Smooth muscle cell (in vitro differentiated cells): ENCODE data around the gene NUP85. TPM values are rescaled to one million over a fixed set of nuclear protein-coding genes. Genes with fewer than 3 reads are reported as not detected.
A peak's percentile ranks its signal among the peaks of the same experiment; 100 is the strongest.

ENCODE experiments used
- DNase-seq: peaks from one replicate; lab custom pipeline; 2025; ENCODE audit not compliant: unreplicated experiment; lab: John Stamatoyannopoulos, UW
- H2AFZ ChIP-seq: fragments of 200-600 bp; sonication (generic); 2 replicates; pipeline ENCODE4 v1.6.0; 2016; ENCODE audit warnings: antibody characterized with exemption, low read depth, mild to moderate bottlenecking
- H3F3A ChIP-seq: fragments of 200-600 bp; sonication (generic); 2 replicates; pipeline ENCODE4 v1.6.0; 2017; ENCODE audit warnings: antibody characterized with exemption, low read depth
- H3K27ac ChIP-seq: fragments of 200-600 bp; sonication (generic); 2 replicates; pipeline ENCODE4 v1.5.1; 2016; ENCODE audit warnings: low read depth, mild to moderate bottlenecking
- H3K27me3 ChIP-seq: fragments of 200-600 bp; sonication (generic); 2 replicates; pipeline ENCODE4 v1.6.1; 2016; ENCODE audit warnings: low read depth, mild to moderate bottlenecking
- H3K36me3 ChIP-seq: fragments of 200-600 bp; sonication (generic); 2 replicates; pipeline ENCODE4 v1.5.1; 2016; ENCODE audit warnings: low read depth
- H3K4me1 ChIP-seq: fragments of 200-600 bp; sonication (generic); 2 replicates; pipeline ENCODE4 v1.5.1; 2016; ENCODE audit warnings: low read depth
- H3K4me2 ChIP-seq: fragments of 200-600 bp; sonication (generic); 2 replicates; pipeline ENCODE4 v1.6.0; 2016; ENCODE audit warnings: mild to moderate bottlenecking
- H3K4me3 ChIP-seq: fragments of 200-600 bp; sonication (generic); 2 replicates; pipeline ENCODE4 v1.5.1; 2016; ENCODE audit warnings: mild to moderate bottlenecking
- H3K79me2 ChIP-seq: fragments of 200-600 bp; sonication (generic); 2 replicates; pipeline ENCODE4 v1.6.0; 2016; ENCODE audit warnings: low read depth, mild to moderate bottlenecking
- H3K9ac ChIP-seq: fragments of 200-600 bp; sonication (generic); 2 replicates; pipeline ENCODE4 v1.6.0; 2016; ENCODE audit warnings: low read depth
- H3K9me3 ChIP-seq: fragments of 200-600 bp; sonication (generic); replicated peaks from 2 replicates; pipeline ENCODE4 v1.5.1; 2016; ENCODE audit warnings: low read depth
- H4K20me1 ChIP-seq: fragments of 200-600 bp; sonication (generic); 2 replicates; pipeline ENCODE4 v1.6.0; 2016; ENCODE audit warnings: low read depth
- WGBS: methylation state at CpG from one replicate; pipeline ENCODE4 v1.1.7; 2016; ENCODE audit warnings: low lambda C conversion rate; 5-methylcytosine and 5-hydroxymethylcytosine counted together
- polyA plus RNA-seq: library from polyadenylated mRNA; unstranded; fragments of >200 nt; fragmentation: Nextera tagmentation; extraction: Ambion mirVana; gene quantifications from 2 replicates; pipeline ENCODE4 v1.2.1, GENCODE V29; 2016
- total RNA-seq: library from RNA; depleted of rRNA; stranded (reverse); fragments of >200 nt; gene quantifications from 2 replicates; pipeline ENCODE4 v1.2.3, GENCODE V29; 2014
- TF ChIP-seq, protein P1 (sequence below): fragments of 200-600 bp; sonication (generic); IDR thresholded peaks from 2 replicates; pipeline ENCODE4 v1.5.1; 2017; ENCODE audit warnings: borderline replicate concordance, mild to moderate bottlenecking, antibody characterized with exemption; ENCODE audit not compliant: insufficient read depth, poor library complexity, severe bottlenecking

NUP85 gene
- total and polyA plus RNA-seq, 2 experiments from 2014 or later: 24.0 to 43.2 TPM

DNA sequence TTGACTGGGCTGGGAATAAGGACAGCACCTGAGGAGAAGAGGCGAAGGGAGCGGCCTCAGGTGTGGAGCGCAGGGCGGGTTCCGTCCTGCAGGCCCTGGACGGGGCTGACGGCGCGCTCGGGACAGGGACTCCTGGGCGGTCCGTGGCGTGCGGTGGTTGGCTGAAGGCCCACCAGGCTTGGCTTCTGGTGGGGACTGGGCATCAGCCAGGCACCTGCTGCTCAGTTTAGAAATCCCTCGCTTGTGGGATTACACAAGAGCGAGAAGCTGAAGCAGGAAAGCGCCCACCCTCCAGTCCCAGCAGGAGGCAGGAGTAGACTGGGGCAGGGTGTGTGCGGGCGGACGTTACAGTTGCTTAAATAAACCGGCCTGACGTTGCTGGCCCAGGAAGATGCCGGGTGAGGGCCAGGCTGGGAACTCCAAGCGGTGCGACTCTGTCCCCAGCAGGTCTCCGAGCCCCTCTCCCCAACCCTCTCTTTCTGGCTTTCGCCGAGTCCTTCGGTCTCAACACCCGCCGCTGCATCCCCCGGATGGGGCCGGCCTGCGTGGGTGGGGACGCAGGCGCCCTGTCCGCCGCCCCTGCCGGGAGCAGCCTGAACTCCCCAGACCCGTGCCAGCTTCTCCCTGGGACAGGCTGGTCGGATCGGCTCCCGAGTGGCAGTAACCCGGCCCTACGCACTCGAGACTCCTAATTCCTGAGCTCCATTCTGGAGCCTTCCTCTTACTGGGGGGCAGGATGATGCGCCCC, 64.9 kb downstream of the NUP85 start:
- Histone ChIP-seq H3K27me3 (no peaks in the 10 kb centered on the region), H3K4me1 (peaks cover 8% of the 10 kb centered on the region), H3K9ac (peak overlapping the region; percentile 68), H3K27ac (peak overlapping the region; percentile 43), H3K4me2 (peak overlapping the region; percentile 94), H3F3A (peaks cover 11% of the 10 kb centered on the region), H3K36me3 (no peaks in the 10 kb centered on the region), H2AFZ (peak overlapping the region; percentile 91), H4K20me1 (no peaks in the 10 kb centered on the region), H3K79me2 (no peaks in the 10 kb centered on the region), H3K4me3 (peak overlapping the region; percentile 91), H3K9me3 (no peaks in the 10 kb centered on the region)
- TF ChIP-seq, protein P1, sequence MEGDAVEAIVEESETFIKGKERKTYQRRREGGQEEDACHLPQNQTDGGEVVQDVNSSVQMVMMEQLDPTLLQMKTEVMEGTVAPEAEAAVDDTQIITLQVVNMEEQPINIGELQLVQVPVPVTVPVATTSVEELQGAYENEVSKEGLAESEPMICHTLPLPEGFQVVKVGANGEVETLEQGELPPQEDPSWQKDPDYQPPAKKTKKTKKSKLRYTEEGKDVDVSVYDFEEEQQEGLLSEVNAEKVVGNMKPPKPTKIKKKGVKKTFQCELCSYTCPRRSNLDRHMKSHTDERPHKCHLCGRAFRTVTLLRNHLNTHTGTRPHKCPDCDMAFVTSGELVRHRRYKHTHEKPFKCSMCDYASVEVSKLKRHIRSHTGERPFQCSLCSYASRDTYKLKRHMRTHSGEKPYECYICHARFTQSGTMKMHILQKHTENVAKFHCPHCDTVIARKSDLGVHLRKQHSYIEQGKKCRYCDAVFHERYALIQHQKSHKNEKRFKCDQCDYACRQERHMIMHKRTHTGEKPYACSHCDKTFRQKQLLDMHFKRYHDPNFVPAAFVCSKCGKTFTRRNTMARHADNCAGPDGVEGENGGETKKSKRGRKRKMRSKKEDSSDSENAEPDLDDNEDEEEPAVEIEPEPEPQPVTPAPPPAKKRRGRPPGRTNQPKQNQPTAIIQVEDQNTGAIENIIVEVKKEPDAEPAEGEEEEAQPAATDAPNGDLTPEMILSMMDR: no peak
- WGBS: 3% methylated on average over 44 of the region's 47 CpGs
- peak; percentile 58 for DNase-seq

DNA sequence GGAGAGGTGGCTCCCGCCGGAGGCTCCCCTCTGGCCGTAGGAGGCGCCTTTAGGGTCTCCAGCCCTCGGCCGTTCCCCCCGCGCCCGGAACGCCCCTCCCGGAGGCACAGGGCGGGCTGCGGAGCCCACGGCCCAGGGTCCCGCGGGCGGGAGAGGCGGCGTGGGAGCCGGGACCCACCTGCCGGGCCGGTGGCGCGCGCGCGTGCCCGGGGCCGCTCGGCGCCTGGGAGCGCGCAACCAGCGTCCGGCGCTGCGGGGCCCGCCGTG, 65.4 kb downstream of the NUP85 start, which contains the start of gene MIF4GD:
Gene MIF4GD, minus strand, starts transcription at position 266 of the 267 bp plus-strand sequence. CDS start 1,036 bp downstream, outside the sequence.
- TF ChIP-seq, protein P1: no peak
- Histone ChIP-seq H3K4me1 (peaks cover 8% of the 10 kb centered on the region), H4K20me1 (no peaks in the 10 kb centered on the region), H3K4me3 (peak within 1 kb of the TSS; percentile 91), H3F3A (peaks cover 11% of the 10 kb centered on the region), H3K9me3 (no peaks in the 10 kb centered on the region), H3K36me3 (no peaks in the 10 kb centered on the region), H3K79me2 (no peaks in the 10 kb centered on the region), H3K9ac (peak within 1 kb of the TSS; percentile 70), H3K27me3 (no peaks in the 10 kb centered on the region), H3K27ac (peak within 1 kb of the TSS; percentile 43), H3K4me2 (peak within 1 kb of the TSS; percentile 100), H2AFZ (peak within 1 kb of the TSS; percentile 91)
- WGBS: 0% methylated on average over 30 of the region's 39 CpGs
- DNase-seq: no peak

DNA sequence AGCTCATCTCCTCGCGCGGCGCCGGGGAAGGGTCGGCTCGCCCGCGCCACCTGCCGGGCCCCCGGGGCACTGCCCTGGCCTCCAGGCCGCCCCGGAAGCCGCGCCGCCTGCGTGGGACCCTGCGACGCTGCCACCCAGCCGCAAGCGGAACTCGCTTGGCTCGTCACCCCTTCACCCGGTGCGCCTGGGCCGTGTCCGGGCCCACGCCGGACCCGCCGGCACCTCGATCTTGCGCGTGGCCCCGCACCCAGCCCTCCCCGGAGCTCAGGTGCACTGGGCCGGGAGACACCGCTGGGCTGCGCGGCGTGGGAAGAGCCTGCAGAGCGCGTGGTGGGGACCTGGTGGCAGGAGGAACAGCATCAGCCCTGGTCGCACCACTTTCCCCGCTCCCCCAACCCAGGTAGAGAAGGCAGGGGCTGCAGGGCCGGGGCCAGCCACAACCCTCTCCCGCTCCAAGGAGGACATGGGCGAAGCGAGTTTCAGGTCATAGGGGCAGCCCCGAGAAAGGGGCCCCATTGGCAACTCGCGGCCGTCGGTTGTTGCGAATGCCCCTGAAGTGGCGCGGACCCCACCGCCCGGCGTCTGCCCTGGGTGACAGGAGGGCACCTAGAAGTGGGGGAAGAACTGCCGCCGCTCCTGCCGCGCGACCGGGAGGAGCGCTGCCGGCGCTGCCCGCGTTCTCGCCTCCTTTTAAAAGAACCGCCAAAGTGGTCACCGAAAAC, 65.9 kb downstream of the NUP85 start:
- Histone ChIP-seq H3K9me3 (no peaks in the 10 kb centered on the region), H4K20me1 (no peaks in the 10 kb centered on the region), H3K9ac (peak overlapping the region; percentile 70), H3K27ac (no peak overlapping the region), H2AFZ (peak overlapping the region; percentile 82), H3K36me3 (no peaks in the 10 kb centered on the region), H3K4me2 (peak overlapping the region; percentile 100), H3K4me1 (peaks cover 8% of the 10 kb centered on the region), H3K27me3 (no peaks in the 10 kb centered on the region), H3K79me2 (no peaks in the 10 kb centered on the region), H3K4me3 (peak overlapping the region; percentile 91), H3F3A (peaks cover 8% of the 10 kb centered on the region)
- DNase-seq: peak; percentile 58
- TF ChIP-seq, protein P1: peak; percentile 66
- WGBS: 1% methylated on average over 66 of the region's 74 CpGs
